Non-pigmented ciliary epithelial cell (primary cell): Measurements from ENCODE around the gene PLXNA2.
A peak's percentile ranks its signal among the peaks of the same experiment; 100 is the strongest.

Experiments
- DNase-seq: peaks from one replicate; pipeline ENCODE4 v3.0.0-alpha.2; 2010; ENCODE audit warnings: low read depth

The PLXNA2 gene

DNA sequence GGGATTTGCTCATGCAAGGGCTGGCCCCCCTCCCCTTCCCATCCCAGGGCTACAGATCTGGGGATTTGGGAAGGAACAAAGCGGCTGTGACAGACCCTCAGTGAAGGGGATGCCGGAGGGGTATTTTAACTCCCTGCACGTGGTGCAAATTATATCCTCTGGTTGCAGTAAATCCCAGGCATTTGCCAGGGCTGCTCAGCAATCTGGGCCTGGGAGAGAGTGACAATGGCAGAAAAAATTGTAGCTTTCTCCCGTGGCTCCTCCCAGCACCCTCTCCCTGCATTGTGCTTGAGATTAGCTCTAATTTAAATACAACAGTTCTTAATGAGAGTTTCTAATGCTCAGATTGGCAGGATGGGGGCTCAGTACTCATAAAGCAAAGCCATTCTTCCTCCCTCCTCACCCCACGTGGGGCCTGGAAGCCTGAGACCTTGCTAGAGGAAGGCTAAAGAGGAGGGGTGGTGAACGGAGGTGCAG, 203.3 kb downstream of the PLXNA2 start:
- DNase-seq: no peak

GRCh38 chr1:208039536-208040332, 204.4 kb downstream of the PLXNA2 start:
- DNase-seq: no peak

DNA sequence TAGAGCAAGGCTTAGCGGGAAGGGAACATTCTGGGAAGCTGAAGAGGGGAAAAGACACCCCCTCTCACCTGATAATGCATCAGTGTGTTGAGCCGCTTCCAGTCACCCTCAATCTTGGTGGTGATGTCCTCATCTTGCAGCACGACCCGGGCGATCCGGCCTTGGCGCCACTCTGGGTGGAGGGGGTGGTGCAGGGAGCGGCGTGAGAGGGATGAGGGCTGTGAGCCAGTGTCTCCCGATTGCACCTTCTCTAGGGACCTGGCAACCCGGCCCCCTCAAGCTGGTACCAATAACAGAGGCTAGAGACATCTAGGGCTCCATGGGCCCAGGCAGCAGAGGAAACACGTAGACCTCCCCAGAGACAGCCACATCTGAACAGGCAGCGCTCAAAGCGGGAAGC, 205.9 kb downstream of the PLXNA2 start:
- DNase-seq: no peak

DNA sequence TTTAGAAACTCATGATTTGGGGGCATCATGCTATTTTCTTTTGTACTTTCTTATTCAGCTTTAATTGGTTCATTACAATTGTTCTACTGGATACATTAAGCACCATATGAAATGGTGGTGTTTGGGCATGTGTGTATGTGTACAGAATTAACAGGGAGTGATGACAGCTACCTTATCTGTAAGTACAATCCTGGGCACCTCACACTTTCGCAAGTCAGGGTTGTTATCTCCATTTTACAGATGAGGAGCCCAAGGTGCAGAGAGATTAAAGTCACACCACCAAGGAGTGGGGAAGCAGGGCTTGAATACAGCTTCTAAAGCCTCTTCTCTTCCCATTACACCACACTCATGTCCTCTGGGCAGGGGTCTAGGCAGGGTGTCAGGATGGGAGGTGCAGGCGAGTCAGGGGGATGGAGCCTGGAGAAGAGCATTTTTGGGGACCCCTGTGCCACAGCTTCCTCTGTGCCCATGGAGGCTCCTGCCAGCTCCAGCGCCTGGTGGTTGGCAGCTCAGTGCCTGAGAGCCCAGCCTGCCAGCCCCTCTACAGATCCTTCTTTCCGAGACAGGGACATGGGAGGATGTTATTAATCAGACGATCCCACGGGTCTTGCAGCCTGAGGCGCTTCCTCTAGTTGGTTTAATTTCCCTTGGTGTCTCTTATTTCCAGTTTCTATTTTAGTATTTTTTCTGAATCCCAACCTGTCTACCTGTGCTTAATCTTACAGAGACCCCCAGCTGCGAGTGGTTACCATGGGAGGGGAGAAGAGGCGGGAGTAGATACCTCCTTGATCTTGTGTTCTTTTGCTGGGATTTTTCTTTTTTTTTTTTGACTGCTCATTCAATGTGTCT, 207.0 kb downstream of the PLXNA2 start:
- DNase-seq: no peak

DNA sequence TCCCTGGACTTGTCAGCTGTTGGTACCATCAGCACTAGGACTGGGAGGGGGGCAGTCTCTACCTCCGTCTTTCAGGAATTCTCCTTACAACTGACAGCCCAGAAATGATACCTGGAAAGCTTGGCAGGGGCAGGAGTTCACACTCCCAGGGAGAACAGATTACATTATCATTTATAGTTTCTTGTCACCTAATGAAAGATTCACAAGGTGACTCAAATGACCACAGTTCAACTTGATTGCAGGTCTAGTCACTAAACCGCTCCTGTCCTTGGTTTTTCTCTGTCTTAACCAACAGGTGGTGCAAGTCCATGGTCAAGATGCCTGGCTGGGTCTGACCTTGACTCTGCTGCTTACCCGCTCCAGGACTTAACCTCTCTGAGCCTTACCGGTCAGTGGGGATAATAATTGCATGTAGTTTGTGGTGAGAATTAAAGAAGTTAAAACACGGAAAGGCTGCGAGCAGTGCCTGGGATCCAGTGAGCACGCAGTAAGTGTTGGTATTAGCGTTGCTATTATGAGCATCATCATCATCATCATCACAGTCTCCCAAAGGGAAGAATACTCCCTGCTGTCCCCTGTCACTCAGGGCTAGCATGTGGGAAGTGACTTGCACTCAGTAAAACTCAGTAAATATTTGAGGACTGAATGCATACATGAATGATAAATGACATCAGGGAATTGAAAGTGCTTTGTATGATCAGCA, 207.9 kb downstream of the PLXNA2 start:
- no peak for DNase-seq

- DNase-seq: no peak
Observed at GRCh38 chr1:208034135-208034534, 210.0 kb downstream of the PLXNA2 start.

- DNase-seq: no peak
Observed at GRCh38 chr1:208033236-208033635, 210.9 kb downstream of the PLXNA2 start.

- no peak for DNase-seq
Observed at GRCh38 chr1:208031932-208032320, 212.3 kb downstream of the PLXNA2 start.

DNA sequence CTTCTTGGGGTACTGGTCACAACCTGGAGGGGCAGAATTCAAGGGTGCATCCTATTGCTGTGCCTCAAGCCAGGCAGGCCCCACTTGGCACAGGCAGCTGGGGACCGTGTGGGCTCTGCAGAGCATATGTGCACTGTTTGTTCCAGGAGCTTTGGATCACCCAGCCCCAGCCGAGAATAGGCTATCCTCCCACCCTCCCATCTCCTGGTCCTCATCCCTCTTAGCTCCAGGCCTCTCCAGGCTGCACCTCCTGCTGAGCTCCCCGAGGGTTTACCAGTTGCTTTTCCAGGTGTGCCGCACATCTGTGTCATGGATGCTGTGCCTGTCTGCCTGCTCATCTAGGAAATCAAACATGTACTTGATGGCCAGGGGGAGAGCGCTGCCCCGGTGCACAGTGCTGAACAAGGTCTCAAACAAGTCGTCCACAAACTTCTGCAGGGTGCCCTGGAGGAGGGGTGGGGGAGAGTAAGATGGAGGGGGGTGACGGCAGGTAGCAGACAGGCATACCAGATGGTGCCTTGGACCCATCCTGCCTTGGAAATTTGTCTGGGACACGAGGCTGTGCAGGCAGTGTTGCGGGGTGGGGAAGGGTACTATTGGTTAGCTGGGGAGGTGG, 212.8 kb downstream of the PLXNA2 start:
- DNase-seq: no peak

GRCh38 chr1:208030288-208031091, 213.7 kb downstream of the PLXNA2 start:
- no peak for DNase-seq

GRCh38 chr1:208029381-208030287, 214.6 kb downstream of the PLXNA2 start:
- peak; percentile 24 for DNase-seq

GRCh38 chr1:208028526-208028925, 215.7 kb downstream of the PLXNA2 start:
- no peak for DNase-seq

DNA sequence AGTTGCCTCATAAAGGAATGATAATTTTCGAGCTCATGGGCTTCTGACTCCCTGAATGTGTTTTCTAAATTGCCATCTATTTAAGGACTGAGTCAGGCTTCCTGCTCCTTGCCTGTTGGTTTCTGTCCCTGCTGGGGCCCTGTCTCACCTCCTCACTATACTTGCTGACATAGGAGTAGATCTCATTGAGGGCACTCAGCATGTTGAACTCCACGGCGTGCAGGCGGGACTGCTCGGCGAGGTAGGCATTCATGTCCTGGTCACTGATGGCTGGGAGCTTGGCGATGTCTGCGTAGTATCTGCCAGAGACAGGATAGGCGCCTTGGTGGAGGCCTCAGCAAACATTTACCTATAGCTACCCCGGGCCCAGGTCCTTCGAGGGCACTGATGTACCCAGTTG, 216.3 kb downstream of the PLXNA2 start:
- no peak for DNase-seq

DNA sequence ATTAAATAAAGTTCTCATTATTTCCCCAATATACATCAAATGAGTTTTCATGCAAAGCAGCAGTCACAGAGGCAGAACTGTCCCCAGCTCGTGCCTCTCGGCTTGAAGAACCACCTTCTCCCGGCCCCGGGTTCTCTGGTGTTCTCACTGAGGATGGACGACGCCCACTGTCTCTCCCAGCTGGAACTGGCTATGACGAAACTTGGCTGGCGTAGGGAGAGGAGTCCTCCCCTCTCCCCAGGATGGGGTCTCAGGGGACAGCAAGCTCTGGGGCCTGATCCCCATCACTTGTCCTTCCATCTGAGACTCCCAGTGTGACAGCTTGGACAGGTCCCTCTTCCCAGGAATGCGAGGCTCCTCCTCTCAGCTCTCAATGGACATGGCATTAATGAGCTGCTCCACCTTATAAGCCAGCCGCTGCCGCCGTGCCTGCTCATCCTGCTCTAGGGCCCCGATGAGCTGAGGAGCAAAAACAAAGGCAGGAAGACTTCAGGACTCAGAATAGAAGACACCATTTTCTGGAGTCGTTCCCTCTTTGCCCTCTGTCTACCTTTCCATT, 217.2 kb downstream of the PLXNA2 start:
- no peak for DNase-seq

DNA sequence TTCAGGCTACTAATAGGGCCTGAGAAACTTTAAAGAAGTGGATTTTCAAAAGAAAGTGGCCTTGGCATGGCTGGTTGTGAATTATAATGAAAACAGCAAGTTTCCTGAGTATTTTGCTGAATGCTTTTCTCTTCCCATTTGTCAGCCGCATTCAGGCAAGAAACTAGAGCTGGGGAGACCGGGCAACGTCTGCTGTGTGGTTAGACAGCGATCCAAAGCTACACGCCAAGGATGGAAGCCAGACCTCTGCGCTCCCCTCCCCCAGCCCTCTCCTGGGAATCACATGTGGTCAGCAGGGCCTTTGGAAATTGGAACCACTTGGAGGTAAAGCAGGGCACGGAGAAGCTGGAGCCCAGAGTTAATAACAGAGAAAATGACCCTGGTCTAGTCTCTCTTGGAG, 219.2 kb downstream of the PLXNA2 start:
- no peak for DNase-seq

- DNase-seq: no peak
Observed at GRCh38 chr1:208024406-208024805, 219.8 kb downstream of the PLXNA2 start.

GRCh38 chr1:208019257-208019656, 224.9 kb downstream of the PLXNA2 start:
- no peak for DNase-seq

DNA sequence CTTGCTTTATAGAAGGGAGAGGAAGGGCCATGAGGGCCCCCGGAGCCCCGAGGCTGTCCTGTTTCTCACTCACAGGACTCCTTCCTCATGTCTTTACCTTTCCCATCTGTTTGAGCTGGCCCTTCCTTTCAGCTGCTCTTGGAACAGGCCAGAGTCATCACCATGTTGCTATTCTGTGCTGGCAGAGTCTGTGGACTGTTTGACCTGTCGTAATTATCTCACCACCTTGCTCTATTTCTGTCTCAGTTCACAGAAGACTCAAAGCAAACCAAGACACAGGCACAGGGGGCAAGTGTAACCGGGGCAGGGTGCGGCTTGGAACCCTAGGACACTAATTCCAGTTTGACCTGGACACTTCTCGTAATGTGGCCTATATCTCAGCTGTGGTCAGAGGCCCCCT, 228.9 kb downstream of the PLXNA2 start:
- no peak for DNase-seq

DNA sequence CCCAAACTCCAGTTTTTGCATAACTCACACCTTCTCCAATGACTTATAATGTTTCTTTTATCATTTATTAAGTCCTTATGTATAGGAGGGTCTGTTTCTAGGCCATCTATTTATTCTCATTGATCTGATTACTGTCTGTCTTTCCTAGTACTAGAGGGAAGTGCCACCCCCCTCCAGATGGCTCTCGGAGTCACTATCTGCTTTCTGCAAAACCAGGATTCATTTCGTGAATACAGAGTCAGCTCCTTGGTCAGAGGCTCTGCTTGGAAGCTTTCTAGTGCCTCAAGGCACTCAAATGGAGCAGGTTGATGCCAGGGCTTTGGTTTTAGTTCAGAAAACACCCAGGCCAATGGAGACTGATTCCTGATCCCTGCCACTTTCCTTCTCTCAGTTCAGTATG, 231.0 kb downstream of the PLXNA2 start:
- no peak for DNase-seq

GRCh38 chr1:208012721-208013120, 231.5 kb downstream of the PLXNA2 start:
- DNase-seq: no peak
